Liver (tissue), 9 donors: ENCODE results near the gene SMCO3. TPM values are rescaled to one million over a fixed set of nuclear protein-coding genes. Genes with fewer than 3 reads are reported as not detected.

Experiments used
- DNase-seq: peaks from one replicate; pipeline ENCODE4 v3.0.0-alpha.2; 2017; ENCODE audit warnings: low spot score
- H3K27ac ChIP-seq, 2 donors: one replicate each; pipeline ENCODE4 v1.7.0; 2013; ENCODE audit warnings: inconsistent platforms in 2 of 2, low read length in 2 of 2, control low read depth in 1 of 2, low read depth in 1 of 2, mild to moderate bottlenecking in 1 of 2
- H3K27me3 ChIP-seq, 4 donors: one replicate each; pipeline versions ENCODE4 v1.6.1 to v1.7.0; 2013; ENCODE audit warnings: low read length in 3 of 4, inconsistent platforms in 1 of 4, mild to moderate bottlenecking in 1 of 4, moderate library complexity in 1 of 4; ENCODE audit not compliant: control insufficient read depth in 4 of 4, insufficient read depth in 4 of 4
- H3K36me3 ChIP-seq, 4 donors: one replicate each; pipeline versions ENCODE4 v1.6.1 to v1.7.0; 2013; ENCODE audit warnings: low read length in 3 of 4, mild to moderate bottlenecking in 3 of 4, low read depth in 1 of 4, moderate library complexity in 1 of 4; ENCODE audit not compliant: control insufficient read depth in 4 of 4, insufficient read depth in 3 of 4
- H3K4me1 ChIP-seq, 4 donors: one replicate each; pipeline versions ENCODE4 v1.6.1 to v1.7.0; 2013; ENCODE audit warnings: low read length in 3 of 4, mild to moderate bottlenecking in 3 of 4, moderate library complexity in 1 of 4; ENCODE audit not compliant: control insufficient read depth in 4 of 4, insufficient read depth in 4 of 4
- H3K4me3 ChIP-seq, 3 donors: one replicate each; pipeline versions ENCODE4 v1.6.1 to v1.7.0; 2013; ENCODE audit warnings: low read length in 3 of 3, control low read depth in 1 of 3, low read depth in 1 of 3, mild to moderate bottlenecking in 1 of 3
- H3K9ac ChIP-seq, 2 donors: one replicate each; pipeline ENCODE4 v1.7.0; 2013; ENCODE audit warnings: low read length in 2 of 2, mild to moderate bottlenecking in 2 of 2, moderate library complexity in 2 of 2, control low read depth in 1 of 2, low read depth in 1 of 2
- H3K9me3 ChIP-seq, 4 donors: one replicate each; pipeline versions ENCODE4 v1.6.1 to v1.7.0; 2013; ENCODE audit warnings: low read length in 3 of 4; ENCODE audit not compliant: control insufficient read depth in 4 of 4
- EGR1 ChIP-seq, 2 donors: IDR thresholded peaks; 2 replicates each; pipeline ENCODE4 v1.6.1; 2016 to 2018; ENCODE audit warnings: antibody characterized with exemption in 2 of 2, low read depth in 2 of 2
- FOXA1 ChIP-seq: IDR thresholded peaks from 2 replicates; pipeline ENCODE4 v1.6.1; 2016; ENCODE audit warnings: antibody characterized with exemption
- FOXA2 ChIP-seq: IDR thresholded peaks from 2 replicates; pipeline ENCODE4 v1.6.1; 2016; ENCODE audit warnings: antibody characterized with exemption
- GABPA ChIP-seq, 2 donors: IDR thresholded peaks in 1 of 2; conservative IDR thresholded peaks in 1 of 2; 2 replicates each; pipeline ENCODE4 v1.6.1; 2016; ENCODE audit warnings: antibody characterized with exemption in 2 of 2, mild to moderate bottlenecking in 1 of 2, moderate library complexity in 1 of 2
- HNF4A ChIP-seq, 2 donors: conservative IDR thresholded peaks; 2 replicates each; pipeline ENCODE4 v1.6.1; 2016; ENCODE audit warnings: antibody characterized with exemption in 2 of 2, mild to moderate bottlenecking in 2 of 2
- HNF4G ChIP-seq: IDR thresholded peaks from 2 replicates; pipeline ENCODE4 v1.6.1; 2016; ENCODE audit warnings: antibody characterized with exemption
- JUND ChIP-seq, 2 donors: IDR thresholded peaks; 2 replicates each; pipeline ENCODE4 v1.6.1; 2016; ENCODE audit warnings: antibody characterized with exemption in 2 of 2
- NR2F2 ChIP-seq: IDR thresholded peaks from 2 replicates; pipeline ENCODE4 v1.6.1; 2016; ENCODE audit warnings: antibody characterized with exemption
- RAD21 ChIP-seq, 2 donors: IDR thresholded peaks; 2 replicates each; pipeline ENCODE4 v1.6.1; 2016; ENCODE audit warnings: antibody characterized with exemption in 2 of 2, mild to moderate bottlenecking in 2 of 2
- REST ChIP-seq: IDR thresholded peaks from 2 replicates; pipeline ENCODE4 v1.6.1; 2016; ENCODE audit warnings: antibody characterized with exemption, mild to moderate bottlenecking
- RXRA ChIP-seq, 2 donors: IDR thresholded peaks; 2 replicates each; pipeline ENCODE4 v1.6.1; 2017 to 2018; ENCODE audit warnings: antibody characterized with exemption in 2 of 2, mild to moderate bottlenecking in 1 of 2
- SP1 ChIP-seq: IDR thresholded peaks from 2 replicates; pipeline ENCODE4 v1.6.1; 2018; ENCODE audit warnings: antibody characterized with exemption, mild to moderate bottlenecking
- TAF1 ChIP-seq: conservative IDR thresholded peaks from 2 replicates; pipeline ENCODE4 v1.6.1; 2016; ENCODE audit warnings: antibody characterized with exemption, mild to moderate bottlenecking
- YY1 ChIP-seq: IDR thresholded peaks from 2 replicates; pipeline ENCODE4 v1.6.1; 2016; ENCODE audit warnings: antibody characterized with exemption, mild to moderate bottlenecking
- ZBTB33 ChIP-seq: IDR thresholded peaks from 2 replicates; pipeline ENCODE4 v1.6.1; 2016; ENCODE audit warnings: antibody characterized with exemption
- WGBS: extraction: QIAGEN DNeasy Blood & Tissue Kit; methylation state at CpG from one replicate; pipeline ENCODE4 v1.1.7; 2013; 5-methylcytosine and 5-hydroxymethylcytosine counted together
- polyA plus RNA-seq, 2 donors: library from polyadenylated mRNA; stranded (reverse) in 1 of 2; unstranded in 1 of 2; fragments of 200-250 nt in 1 of 2; fragments of >200 nt in 1 of 2; fragmentation: Nextera tagmentation in 1 of 2; extraction: Ambion mirVana in 1 of 2; gene quantifications; one replicate each; pipeline versions ENCODE4 v1.2.1 to v1.2.3, GENCODE V29; 2013 to 2015
- total RNA-seq, 2 donors: library from RNA; depleted of rRNA; stranded (reverse); fragments of >200 nt; gene quantifications; one replicate each; pipeline ENCODE4 v1.2.3, GENCODE V29; 2014
- TF ChIP-seq, protein P1 (sequence below): IDR thresholded peaks from 2 replicates; pipeline ENCODE4 v1.6.1; 2016; ENCODE audit warnings: antibody characterized with exemption
- TF ChIP-seq, protein P2 (sequence below): fragments of 150-350 bp; IDR thresholded peaks from 2 replicates; pipeline ENCODE4 v1.5.1; 2017; ENCODE audit warnings: improper control_type of control experiment, low read depth, low read length; ENCODE audit not compliant: missing input control
- donor health status: healthy.
- donor health status: healthy.
- donor health status: healthy.
- donor health status: healthy.
- donor health status: healthy.

Gene SMCO3
- total and polyA plus RNA-seq, 4 donors = 0.17 to 0.93 (median 0.56) TPM

- no peaks in the 10 kb centered on the region for H3K9me3 ChIP-seq
- DNase-seq = no peak
- 49% methylated on average over 1 of the region's 1 CpG for WGBS
- H3K36me3 ChIP-seq = no peaks in the 10 kb centered on the region
- H3K27ac ChIP-seq = no peak overlapping the region
- H3K27me3 ChIP-seq = no peaks in the 10 kb centered on the region
- H3K9ac ChIP-seq = no peak overlapping the region
- TF ChIP-seq FOXA1 (no peak), HNF4A (conservative IDR thresholded peaks at IDR 0.05) (no peak)
- TF ChIP-seq, protein P1, sequence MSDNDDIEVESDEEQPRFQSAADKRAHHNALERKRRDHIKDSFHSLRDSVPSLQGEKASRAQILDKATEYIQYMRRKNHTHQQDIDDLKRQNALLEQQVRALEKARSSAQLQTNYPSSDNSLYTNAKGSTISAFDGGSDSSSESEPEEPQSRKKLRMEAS = no peak
- no peak overlapping the region for H3K4me3 ChIP-seq
- H3K4me1 ChIP-seq = no peaks in the 10 kb centered on the region
Observed at GRCh38 chr12:14850929-14851663, 37.1 kb upstream of the SMCO3 start.

GRCh38 chr12:14849661-14850060 is 35.7 kb upstream of the SMCO3 start:
- 90% methylated on average over 2 of the region's 2 CpGs for WGBS
- no peak for DNase-seq
- TF ChIP-seq EGR1 (IDR thresholded peaks at IDR 0.05; ENCODE audit: low read depth in 2 of 2) = no peak
- no peak for TF ChIP-seq SP1
- no peak for TF ChIP-seq NR2F2
- no peak for TF ChIP-seq TAF1
- no peak for TF ChIP-seq RXRA (IDR thresholded peaks at IDR 0.05)
- TF ChIP-seq FOXA1 = no peak
- TF ChIP-seq, protein P1 = no peak
- no peak for TF ChIP-seq RAD21 (IDR thresholded peaks at IDR 0.05)
- TF ChIP-seq FOXA2 = no peak
- no peak for TF ChIP-seq ZBTB33
- no peak for TF ChIP-seq HNF4A (conservative IDR thresholded peaks at IDR 0.05)
- no peak for TF ChIP-seq GABPA (IDR thresholded peaks at IDR 0.05 in 1 of 2, conservative IDR thresholded peaks at IDR 0.05 in 1 of 2)
- TF ChIP-seq, protein P2, sequence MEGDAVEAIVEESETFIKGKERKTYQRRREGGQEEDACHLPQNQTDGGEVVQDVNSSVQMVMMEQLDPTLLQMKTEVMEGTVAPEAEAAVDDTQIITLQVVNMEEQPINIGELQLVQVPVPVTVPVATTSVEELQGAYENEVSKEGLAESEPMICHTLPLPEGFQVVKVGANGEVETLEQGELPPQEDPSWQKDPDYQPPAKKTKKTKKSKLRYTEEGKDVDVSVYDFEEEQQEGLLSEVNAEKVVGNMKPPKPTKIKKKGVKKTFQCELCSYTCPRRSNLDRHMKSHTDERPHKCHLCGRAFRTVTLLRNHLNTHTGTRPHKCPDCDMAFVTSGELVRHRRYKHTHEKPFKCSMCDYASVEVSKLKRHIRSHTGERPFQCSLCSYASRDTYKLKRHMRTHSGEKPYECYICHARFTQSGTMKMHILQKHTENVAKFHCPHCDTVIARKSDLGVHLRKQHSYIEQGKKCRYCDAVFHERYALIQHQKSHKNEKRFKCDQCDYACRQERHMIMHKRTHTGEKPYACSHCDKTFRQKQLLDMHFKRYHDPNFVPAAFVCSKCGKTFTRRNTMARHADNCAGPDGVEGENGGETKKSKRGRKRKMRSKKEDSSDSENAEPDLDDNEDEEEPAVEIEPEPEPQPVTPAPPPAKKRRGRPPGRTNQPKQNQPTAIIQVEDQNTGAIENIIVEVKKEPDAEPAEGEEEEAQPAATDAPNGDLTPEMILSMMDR = no peak
- no peak for TF ChIP-seq REST
- no peak for TF ChIP-seq JUND (IDR thresholded peaks at IDR 0.05)
- TF ChIP-seq YY1 = no peak
- TF ChIP-seq HNF4G = no peak
- H3K9ac ChIP-seq = no peak overlapping the region
- H3K4me3 ChIP-seq = no peak overlapping the region
- H3K9me3 ChIP-seq = no peaks in the 10 kb centered on the region
- H3K4me1 ChIP-seq = no peaks in the 10 kb centered on the region
- no peaks in the 10 kb centered on the region for H3K36me3 ChIP-seq
- no peaks in the 10 kb centered on the region for H3K27me3 ChIP-seq
- no peak overlapping the region for H3K27ac ChIP-seq
